HuH-7 (cell line): ENCODE results near the gene PEMT.
"Not testable (repeated sequence)": the region's sequence is repeated elsewhere in the genome, so short reads cannot be mapped to it uniquely, and the experiment has no call there.

Source experiments
- DNase-seq: peaks from one replicate; pipeline ENCODE4 v3.0.0; 2011; ENCODE audit warnings: low spot score

The PEMT gene

GRCh38 chr17:17591355-17592298 is at the start of gene PEMT:
Gene PEMT (minus strand): TSS chr17:17591708. CDS start chr17:17591626, 82 bp downstream.
- DNase-seq: peak; percentile 95

GRCh38 chr17:17639661-17640270 is 48.3 kb upstream of the PEMT start:
- not testable (repeated sequence) for DNase-seq

- no peak for DNase-seq
Observed at GRCh38 chr17:17638467-17638866, 47.0 kb upstream of the PEMT start.

- DNase-seq: no peak
Observed at GRCh38 chr17:17636272-17636885, 44.9 kb upstream of the PEMT start.

GRCh38 chr17:17635537-17636271 is 44.2 kb upstream of the PEMT start:
- not testable (repeated sequence) for DNase-seq

GRCh38 chr17:17635126-17635525 is 43.6 kb upstream of the PEMT start:
- DNase-seq: no peak

GRCh38 chr17:17633310-17633709 is 41.8 kb upstream of the PEMT start:
- no peak for DNase-seq

GRCh38 chr17:17632690-17633089 is 41.2 kb upstream of the PEMT start:
- not testable (repeated sequence) for DNase-seq

GRCh38 chr17:17628388-17629008 is 37.0 kb upstream of the PEMT start:
- no peak for DNase-seq

- no peak for DNase-seq
Observed at GRCh38 chr17:17626840-17627239, 35.3 kb upstream of the PEMT start.

- DNase-seq: no peak
Observed at GRCh38 chr17:17626151-17626805, 34.8 kb upstream of the PEMT start.

- no peak for DNase-seq
Observed at GRCh38 chr17:17624741-17625140, 33.2 kb upstream of the PEMT start.

GRCh38 chr17:17623904-17624303 is 32.4 kb upstream of the PEMT start:
- no peak for DNase-seq

GRCh38 chr17:17621254-17621653 is 29.7 kb upstream of the PEMT start:
- DNase-seq: no peak

GRCh38 chr17:17613708-17614114 is 22.2 kb upstream of the PEMT start:
- DNase-seq: peak; percentile 67

GRCh38 chr17:17612085-17613022 is 20.8 kb upstream of the PEMT start:
- DNase-seq: no peak

GRCh38 chr17:17609121-17609520 is 17.6 kb upstream of the PEMT start:
- no peak for DNase-seq

- no peak for DNase-seq
Observed at GRCh38 chr17:17606416-17607000, 15.0 kb upstream of the PEMT start.

GRCh38 chr17:17605729-17606088 is 14.2 kb upstream of the PEMT start:
- no peak for DNase-seq
